Loucy (cell line): ENCODE data around the gene SMTNL2.

Experiments used
- CTCF ChIP-seq: fragments of 200-600 bp; sonication (generic); conservative IDR thresholded peaks from 2 replicates; pipeline ENCODE4 v1.5.1; 2014; ENCODE audit warnings: mild to moderate bottlenecking, antibody characterized with exemption, low read length
- EZH2phosphoT487 ChIP-seq: fragments of 200-600 bp; IDR thresholded peaks from 2 replicates; pipeline ENCODE4 v1.6.1; 2018; ENCODE audit warnings: antibody characterized with exemption, mild to moderate bottlenecking, moderate library complexity, borderline replicate concordance

DNA sequence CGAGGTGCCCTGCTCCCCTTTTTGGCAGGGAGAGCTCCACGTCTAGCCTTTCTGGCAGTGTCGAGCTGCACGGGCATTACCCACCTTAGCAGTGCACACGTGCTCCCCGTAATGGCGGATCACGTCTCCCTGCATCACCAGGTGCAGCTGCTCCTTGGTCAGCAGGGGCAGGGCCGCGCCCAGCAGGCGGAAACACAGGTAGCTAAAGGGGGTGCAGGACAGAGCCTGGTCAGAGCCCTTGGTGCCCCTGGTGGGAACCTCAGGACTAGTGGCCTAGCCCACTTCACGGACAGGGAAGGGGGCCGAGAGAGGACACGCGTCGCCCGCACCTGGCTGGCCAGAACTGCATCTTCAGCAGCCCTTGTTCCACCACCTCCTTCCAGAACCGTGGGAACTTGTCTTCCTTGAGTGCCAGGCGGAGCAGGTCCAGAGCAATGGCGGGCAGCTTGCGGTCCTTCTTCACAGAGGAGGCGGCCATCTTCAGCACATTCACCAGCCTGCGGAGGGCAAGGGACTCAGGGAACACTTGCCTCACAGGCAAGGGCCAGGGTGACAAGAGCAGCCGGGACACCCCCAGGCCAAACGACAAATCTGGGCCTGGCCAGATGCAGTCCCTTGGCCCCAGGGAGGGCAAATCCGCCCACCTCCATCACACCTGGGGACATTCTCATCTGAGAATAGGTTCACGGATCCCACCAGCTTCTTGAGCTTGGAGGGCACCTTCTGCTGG lies 32.4 kb upstream of the SMTNL2 start:
- TF ChIP-seq CTCF (no peak), EZH2phosphoT487 (no peak)
